ENCODE measurements around the gene SLC25A6.
"Not testable (repeated sequence)": the region's sequence is repeated elsewhere in the genome, so short reads cannot be mapped to it uniquely, and the experiment has no call there.

SLC25A6 gene

GRCh38 chrX:1389993-1390285, 2.0 kb downstream of the SLC25A6 start:
- DNase-seq (ENCODE audit: low read depth), result no peak

GRCh38 chrX:1389181-1389992, 2.5 kb downstream of the SLC25A6 start:
- DNase-seq (ENCODE audit: low read depth), result no peak

- no peak for DNase-seq (ENCODE audit: low read depth)
Measured at GRCh38 chrX:1388651-1389050, 3.3 kb downstream of the SLC25A6 start.

GRCh38 chrX:1387141-1387776, 4.7 kb downstream of the SLC25A6 start:
- DNase-seq (ENCODE audit: low read depth), result no peak

GRCh38 chrX:1386338-1387127, 5.4 kb downstream of the SLC25A6 start:
- no peak for DNase-seq (ENCODE audit: low read depth)

GRCh38 chrX:1385253-1386223, 6.4 kb downstream of the SLC25A6 start:
- no peak for DNase-seq (ENCODE audit: low read depth)

GRCh38 chrX:1384658-1385252, 7.2 kb downstream of the SLC25A6 start:
- no peak for DNase-seq (ENCODE audit: low read depth)

- DNase-seq (ENCODE audit: low read depth), result no peak
Measured at GRCh38 chrX:1380672-1381233, 11.2 kb downstream of the SLC25A6 start.

- DNase-seq (ENCODE audit: low read depth), result no peak
Measured at GRCh38 chrX:1378306-1378759, 13.6 kb downstream of the SLC25A6 start.

GRCh38 chrX:1368385-1368698, 23.6 kb downstream of the SLC25A6 start:
- no peak for DNase-seq (ENCODE audit: low read depth)

GRCh38 chrX:1366363-1366762, 25.6 kb downstream of the SLC25A6 start:
- DNase-seq (ENCODE audit: low read depth), result not testable (repeated sequence)

GRCh38 chrX:1361910-1362309, 30.0 kb downstream of the SLC25A6 start:
- DNase-seq (ENCODE audit: low read depth), result no peak

GRCh38 chrX:1361275-1361674, 30.6 kb downstream of the SLC25A6 start:
- DNase-seq (ENCODE audit: low read depth), result no peak

GRCh38 chrX:1360171-1360570, 31.7 kb downstream of the SLC25A6 start:
- DNase-seq (ENCODE audit: low read depth), result no peak

- DNase-seq (ENCODE audit: low read depth), result no peak
Measured at GRCh38 chrX:1359477-1359873, 32.4 kb downstream of the SLC25A6 start.

GRCh38 chrX:1358793-1359476, 33.0 kb downstream of the SLC25A6 start:
- no peak for DNase-seq (ENCODE audit: low read depth)

- no peak for DNase-seq (ENCODE audit: low read depth)
Measured at GRCh38 chrX:1357993-1358392, 33.9 kb downstream of the SLC25A6 start.

GRCh38 chrX:1355131-1356046, 36.5 kb downstream of the SLC25A6 start:
- no peak for DNase-seq (ENCODE audit: low read depth)

All from T-helper 22 cell (primary cell).